ENCODE data around the gene SPRR1A. TPM values are rescaled to one million over a fixed set of nuclear protein-coding genes. Genes with fewer than 3 reads are reported as not detected.

SPRR1A gene
- total RNA-seq, result not detected

DNA sequence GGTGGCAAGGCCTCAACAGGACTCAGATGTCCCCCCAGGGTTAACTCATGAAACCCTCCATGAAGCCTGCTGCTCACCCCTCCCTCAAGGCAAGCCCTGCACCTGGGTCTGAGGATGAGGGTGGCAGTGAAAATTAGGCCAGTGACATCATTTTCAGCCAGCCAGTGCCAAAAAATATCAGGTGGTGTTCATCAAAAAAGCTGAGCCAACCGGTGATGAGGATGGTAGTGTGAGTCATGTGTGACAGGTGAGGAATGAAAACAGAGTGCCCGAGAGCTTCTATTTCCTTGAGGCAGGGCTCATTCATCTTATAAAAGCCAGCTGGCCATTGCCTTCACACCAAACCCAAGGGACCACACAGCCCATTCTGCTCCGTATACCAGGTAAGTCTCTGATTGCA is at the start of gene SPRR1A:
SPRR1A (plus strand) TSS at position 339 of the 400 bp plus-strand sequence. CDS start 1,150 bp downstream, outside the sequence.

GRCh38 chr1:152946651-152947256 is 37.1 kb upstream of the SPRR1A start, which contains the start of gene SPRR5:
Gene SPRR5, plus strand, starts transcription at chr1:152947206. Its CDS starts 1,349 bp downstream, at chr1:152948555.

DNA sequence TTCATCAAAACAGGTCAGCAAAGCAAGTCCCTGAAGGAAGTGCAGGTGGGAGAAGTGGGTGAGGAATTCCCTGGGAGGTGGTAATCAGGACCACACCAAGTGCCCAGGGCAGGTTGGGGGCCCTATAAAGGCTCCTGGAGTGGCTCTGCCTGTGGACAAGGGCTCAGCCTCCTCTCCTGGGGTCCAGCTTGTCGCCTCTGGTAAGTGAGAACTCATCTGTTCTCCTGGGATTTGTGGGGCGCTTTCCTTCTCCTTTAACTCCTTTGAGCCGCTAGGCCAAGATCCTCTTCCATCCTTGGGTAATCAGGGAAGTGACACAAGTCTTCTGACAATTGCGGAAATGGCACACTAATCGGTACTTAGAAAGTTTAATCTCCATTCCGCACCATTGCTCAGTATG is 13.4 kb upstream of the SPRR1A start, which contains the start of gene SPRR4:
SPRR4 (plus strand) TSS at position 154 of the 400 bp plus-strand sequence. CDS start 1,243 bp downstream, outside the sequence.

DNA sequence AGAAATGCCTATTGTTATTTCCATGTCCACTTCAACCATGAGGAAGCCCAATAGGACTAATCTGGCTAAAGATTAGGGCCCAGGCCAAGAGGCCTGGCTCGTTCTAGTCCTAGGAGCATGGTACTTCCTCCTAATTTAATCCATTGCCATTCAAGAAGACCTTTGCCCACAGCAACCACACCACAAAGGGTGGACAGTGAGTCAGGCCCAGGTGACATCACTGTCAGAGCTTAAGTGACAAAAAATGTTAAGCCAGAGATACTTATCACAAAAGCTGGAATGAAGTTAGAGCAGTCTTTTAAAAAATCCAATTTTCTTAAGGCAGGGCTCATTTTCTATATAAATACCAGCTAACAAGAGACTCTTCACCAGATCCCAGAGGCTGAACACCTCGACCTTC is 17.5 kb downstream of the SPRR1A start, which contains the start of gene SPRR3:
SPRR3 (plus strand) TSS at position 368 of the 400 bp plus-strand sequence. CDS start 1,272 bp downstream, outside the sequence.

DNA sequence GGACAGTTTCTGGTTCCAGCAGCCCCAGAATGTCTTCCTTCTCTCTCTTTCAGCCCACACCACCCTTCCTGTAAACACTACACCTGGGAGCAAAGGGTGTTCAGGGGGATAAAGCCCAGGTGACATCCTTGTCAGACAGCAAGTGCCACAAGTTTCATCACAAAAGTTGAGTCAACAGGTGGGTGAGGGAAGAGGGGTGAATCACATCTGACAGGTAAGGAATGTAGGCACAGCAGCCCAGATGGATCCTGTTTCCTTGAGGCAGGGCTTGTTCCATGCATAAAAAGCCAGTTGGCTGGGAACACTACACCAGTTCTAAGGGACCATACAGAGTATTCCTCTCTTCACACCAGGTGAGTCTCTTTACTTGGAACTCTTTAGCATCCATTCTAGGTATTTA is 47.0 kb downstream of the SPRR1A start, which contains the start of gene SPRR1B:
SPRR1B (plus strand) TSS at position 309 of the 400 bp plus-strand sequence. CDS start 1,143 bp downstream, outside the sequence.

Other genes with a start within 250 kb of the SPRR1A start
- gene KPRP, start 226.1 kb upstream of the SPRR1A start, total RNA-seq, result not detected
- gene LCE1F, start 208.9 kb upstream of the SPRR1A start, total RNA-seq, result not detected
- not detected for gene LCE1E, start 197.8 kb upstream of the SPRR1A start, total RNA-seq
- gene LCE1D, start 187.4 kb upstream of the SPRR1A start, total RNA-seq, result not detected
- not detected for gene LCE1C, start 177.4 kb upstream of the SPRR1A start, total RNA-seq
- not detected for gene LCE1B, start 172.1 kb upstream of the SPRR1A start, total RNA-seq
- gene LCE1A, start 156.6 kb upstream of the SPRR1A start, total RNA-seq, result not detected
- not detected for gene LCE6A, start 141.2 kb upstream of the SPRR1A start, total RNA-seq
- not detected for gene LCE7A, start 124.1 kb upstream of the SPRR1A start, total RNA-seq
- gene SMCP, start 105.8 kb upstream of the SPRR1A start, total RNA-seq, result not detected
- gene IVL, start 75.5 kb upstream of the SPRR1A start, total RNA-seq, result 0.44 TPM
- gene SPRR5, start 36.9 kb upstream of the SPRR1A start, total RNA-seq, result not detected
- gene SPRR4, start 13.4 kb upstream of the SPRR1A start, total RNA-seq, result not detected
- gene SPRR3, start 17.7 kb downstream of the SPRR1A start, total RNA-seq, result not detected
- not detected for gene SPRR1B, start 47.1 kb downstream of the SPRR1A start, total RNA-seq
- not detected for gene SPRR2D, start 57.0 kb downstream of the SPRR1A start, total RNA-seq
- not detected for gene SPRR2A, start 73.4 kb downstream of the SPRR1A start, total RNA-seq
- gene SPRR2B, start 87.5 kb downstream of the SPRR1A start, total RNA-seq, result not detected
- gene SPRR2E, start 110.4 kb downstream of the SPRR1A start, total RNA-seq, result not detected
- not detected for gene SPRR2F, start 129.4 kb downstream of the SPRR1A start, total RNA-seq
- gene SPRR2G, start 166.8 kb downstream of the SPRR1A start, total RNA-seq, result not detected
- gene LELP1, start 219.3 kb downstream of the SPRR1A start, total RNA-seq, result not detected
- not detected for gene PRR9, start 233.5 kb downstream of the SPRR1A start, total RNA-seq

Data from camera-type eye (tissue), 1 donor.